T-helper 1 cell treated with Interleukin-12 subunit alpha and Interleukin-12 subunit beta and Interleukin-4 antibody, amounts not matched to agents 30 ng/mL and 1 ng/mL, for 36 hours (primary cell): ENCODE measurements around the gene ZNF845. TPM values are rescaled to one million over a fixed set of nuclear protein-coding genes. Genes with fewer than 3 reads are reported as not detected.
"Not testable (repeated sequence)": the region's sequence is repeated elsewhere in the genome, so short reads cannot be mapped to it uniquely, and the experiment has no call there.

ENCODE experiments used
- intact Hi-C: fragments of 100-400 bp; cut with micrococcal nuclease; formaldehyde crosslinking; loops from one replicate; pipeline ENCODE4 v1.15.1; 2024
- total RNA-seq: library from RNA; stranded (reverse); gene quantifications from 2 replicates; pipeline ENCODE4 v1.2.3, GENCODE V29; 2022

ZNF845 gene
- total RNA-seq, 1 donor from 2014 or later: 10.0 TPM

- intact Hi-C loops: no loop called here
Observed at GRCh38 chr19:53374743-53375142, 41.2 kb downstream of the ZNF845 start.

GRCh38 chr19:53381376-53381775 is 47.8 kb downstream of the ZNF845 start:
- intact Hi-C loops: no loop called here

GRCh38 chr19:53388168-53388567 is 54.6 kb downstream of the ZNF845 start:
- intact Hi-C loops: no loop called here

GRCh38 chr19:53388904-53389303 is 55.4 kb downstream of the ZNF845 start:
- intact Hi-C loops: no loop called here

GRCh38 chr19:53389571-53389970 is 56.0 kb downstream of the ZNF845 start:
- intact Hi-C loops: no loop called here

GRCh38 chr19:53389978-53390377 is 56.4 kb downstream of the ZNF845 start:
- intact Hi-C loops: no loop called here

GRCh38 chr19:53394522-53394973 is 61.0 kb downstream of the ZNF845 start:
- intact Hi-C loops: no loop called here

- intact Hi-C loops: loop anchor here (1.0 kb wide), 11 partner anchors 30 to 1224 kb away; partner anchors contain the start of genes ZNF160, ZNF320, ZNF525 and ZNF761
Observed at GRCh38 chr19:53394974-53395839, 61.7 kb downstream of the ZNF845 start, which contains the start of gene ZNF765. TSS of gene ZNF765 (plus strand) at chr19:53395149. CDS start at chr19:53398016, 2,867 bp downstream.

GRCh38 chr19:53395840-53396524 is 62.4 kb downstream of the ZNF845 start:
- intact Hi-C loops: loop anchor here (1.0 kb wide), 11 partner anchors 31 to 1225 kb away; partner anchors contain the start of genes ZNF160, ZNF320, ZNF525 and ZNF761

GRCh38 chr19:53396525-53396868 is 62.9 kb downstream of the ZNF845 start:
- intact Hi-C loops: no loop called here

- intact Hi-C loops: not testable (repeated sequence)
Observed at GRCh38 chr19:53397918-53398317, 64.4 kb downstream of the ZNF845 start.

Other genes starting within 250 kb of the ZNF845 start
- gene ZNF160, start 230.3 kb upstream of the ZNF845 start, total RNA-seq: 31.0 and 34.4 TPM in 2 replicates
- 0.34 and 1.0 TPM in 2 replicates for gene ZNF415, start 200.8 kb upstream of the ZNF845 start, total RNA-seq
- gene ZNF347, start 174.7 kb upstream of the ZNF845 start, total RNA-seq: 4.3 and 7.1 TPM in 2 replicates
- gene ZNF665, start 140.4 kb upstream of the ZNF845 start, total RNA-seq: 1.8 and 2.3 TPM in 2 replicates
- 2.5 and 3.2 TPM in 2 replicates for gene ZNF677, start 78.9 kb upstream of the ZNF845 start, total RNA-seq
- gene VN1R2, start 75.5 kb upstream of the ZNF845 start, total RNA-seq: not detected in 2 replicates
- gene VN1R4, start 66.0 kb upstream of the ZNF845 start, total RNA-seq: not detected in 2 replicates
- 15.5 and 15.8 TPM in 2 replicates for gene ZNF525, start 32.0 kb downstream of the ZNF845 start, total RNA-seq
- 10.2 and 13.7 TPM in 2 replicates for gene ZNF765, start 61.4 kb downstream of the ZNF845 start, total RNA-seq
- 11.6 and 12.7 TPM in 2 replicates for gene ZNF761, start 98.2 kb downstream of the ZNF845 start, total RNA-seq
- gene ZNF813, start 134.0 kb downstream of the ZNF845 start, total RNA-seq: 3.1 and 5.6 TPM in 2 replicates
- gene ZNF331, start 204.4 kb downstream of the ZNF845 start, total RNA-seq: 13.7 and 15.6 TPM in 2 replicates